HuH-7.5 (cell line): Measurements from ENCODE around the gene ADAMTS4.
A peak's percentile ranks its signal among the peaks of the same experiment; 100 is the strongest.

Experiments used
- DNase-seq: peaks from one replicate; pipeline ENCODE4 v3.0.0; 2011; ENCODE audit warnings: low spot score

ADAMTS4 gene

DNA sequence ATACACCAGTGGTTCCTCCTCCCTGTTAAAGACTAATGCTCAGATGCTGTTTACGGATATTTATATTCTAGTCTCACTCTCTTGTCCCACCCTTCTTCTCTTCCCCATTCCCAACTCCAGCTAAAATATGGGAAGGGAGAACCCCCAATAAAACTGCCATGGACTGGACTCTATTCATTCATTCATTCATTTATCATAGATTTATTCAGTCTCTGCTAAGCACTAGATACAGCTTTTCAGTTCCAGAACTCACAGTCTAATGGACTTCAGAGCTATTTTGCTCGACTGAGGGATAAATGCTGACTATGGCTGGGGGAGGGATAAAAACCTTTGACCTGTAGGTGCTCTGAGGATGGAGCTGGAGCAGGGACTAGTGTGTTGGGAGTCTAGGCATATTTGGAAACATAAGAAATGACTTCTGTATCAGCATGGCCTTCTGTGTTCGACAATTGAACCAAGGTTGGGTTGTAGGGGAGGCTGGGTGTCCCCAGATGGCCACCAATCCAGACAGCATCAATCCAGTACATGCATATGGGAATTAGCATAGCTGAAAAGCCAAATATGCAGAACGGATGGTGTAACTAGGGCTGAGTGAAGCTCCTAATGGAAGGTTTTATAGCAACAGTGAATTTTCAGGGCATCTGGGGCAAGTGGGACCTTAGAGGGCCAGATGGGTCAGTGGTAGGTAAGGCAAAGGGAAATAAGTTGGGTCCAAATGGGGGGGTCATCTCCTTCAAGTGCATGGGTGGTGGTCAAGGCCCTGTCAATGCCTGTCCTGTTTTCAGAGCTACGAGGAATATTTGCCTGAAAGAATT is 20.4 kb upstream of the ADAMTS4 start:
- DNase-seq: no peak

DNA sequence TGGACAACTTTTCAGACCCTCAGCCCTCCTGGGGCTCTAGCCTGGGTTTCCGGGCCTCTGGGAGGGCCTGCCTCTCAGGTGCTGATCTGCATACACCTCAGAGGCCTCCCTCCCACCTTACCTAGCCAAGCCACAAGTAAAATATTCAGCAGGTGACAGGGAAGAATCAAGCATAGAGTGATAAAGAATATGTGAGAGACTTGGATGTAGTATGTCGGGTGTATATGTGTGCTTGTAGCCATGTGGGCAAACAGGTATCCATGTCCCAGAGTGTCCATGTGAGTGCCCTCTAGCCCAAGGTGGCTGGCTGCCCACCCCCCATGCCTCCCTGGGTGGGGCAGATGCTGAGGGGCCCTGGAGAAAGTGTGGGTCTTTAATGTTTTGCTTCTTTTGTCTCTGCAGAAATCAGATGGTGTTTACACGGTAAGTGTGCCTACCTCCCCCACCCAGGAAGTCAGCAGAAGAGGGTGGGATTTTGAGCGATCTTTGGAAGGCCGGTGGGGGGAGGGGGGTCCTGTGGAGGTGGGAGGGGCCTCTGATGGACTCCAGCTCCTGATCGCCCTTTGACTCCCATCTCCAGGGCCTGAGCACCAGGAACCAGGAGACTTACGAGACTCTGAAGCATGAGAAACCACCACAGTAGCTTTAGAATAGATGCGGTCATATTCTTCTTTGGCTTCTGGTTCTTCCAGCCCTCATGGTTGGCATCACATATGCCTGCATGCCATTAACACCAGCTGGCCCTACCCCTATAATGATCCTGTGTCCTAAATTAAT is 19.6 kb upstream of the ADAMTS4 start:
- no peak for DNase-seq

DNA sequence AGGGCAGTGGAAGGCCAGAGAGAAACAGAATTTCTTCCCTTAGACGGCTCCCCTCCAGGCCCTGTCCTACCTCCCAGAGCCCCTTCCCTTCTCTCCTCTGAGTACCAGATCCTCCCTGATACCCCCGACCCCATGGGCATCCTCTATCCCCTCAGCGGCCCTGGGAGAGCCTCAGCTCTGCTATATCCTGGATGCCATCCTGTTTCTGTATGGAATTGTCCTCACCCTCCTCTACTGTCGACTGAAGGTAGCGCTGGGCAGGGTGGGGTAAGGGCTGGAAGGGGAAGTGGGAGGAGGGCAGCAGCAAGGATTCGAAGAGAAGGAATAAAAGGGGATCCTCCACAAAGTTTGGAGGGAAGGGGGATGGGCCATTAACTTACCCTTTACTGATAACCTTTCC is 19.0 kb upstream of the ADAMTS4 start:
- DNase-seq: no peak

DNA sequence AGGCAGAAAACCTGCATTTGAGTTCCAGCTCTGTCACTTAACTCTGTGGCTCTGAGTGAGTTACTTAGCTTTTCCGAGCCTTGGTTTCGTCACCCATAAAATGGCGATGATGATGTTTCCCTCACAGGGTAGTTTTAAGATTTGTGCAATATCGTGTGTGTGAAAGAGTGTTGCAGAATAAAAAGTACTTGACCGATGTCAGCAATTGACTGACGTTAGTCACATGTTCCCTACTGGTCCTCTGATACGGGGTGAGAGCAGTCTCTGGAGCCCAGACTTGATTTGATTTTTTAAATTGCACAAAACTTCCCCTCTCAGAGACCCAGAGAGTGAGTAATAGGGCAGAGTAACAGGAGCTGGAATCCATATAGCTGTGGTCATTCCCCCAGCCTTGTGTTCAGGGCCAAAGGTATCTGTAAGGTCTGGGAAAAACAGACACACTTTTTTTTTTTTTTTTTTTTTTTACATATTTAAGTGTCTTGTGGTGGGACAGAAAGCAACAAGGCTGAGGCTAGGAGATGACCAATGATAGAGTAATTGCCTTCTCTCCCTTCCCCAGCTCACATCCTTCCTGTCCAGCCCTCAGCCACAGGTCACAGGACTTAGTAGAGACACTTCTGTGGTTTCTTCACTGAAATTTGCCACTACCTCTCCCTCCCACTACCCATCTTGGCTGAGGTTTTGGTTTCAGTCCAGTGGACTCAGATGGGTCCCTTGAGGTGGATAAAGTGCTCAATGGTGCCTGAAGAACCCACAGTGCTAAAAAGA is 18.3 kb upstream of the ADAMTS4 start:
- DNase-seq: no peak

DNA sequence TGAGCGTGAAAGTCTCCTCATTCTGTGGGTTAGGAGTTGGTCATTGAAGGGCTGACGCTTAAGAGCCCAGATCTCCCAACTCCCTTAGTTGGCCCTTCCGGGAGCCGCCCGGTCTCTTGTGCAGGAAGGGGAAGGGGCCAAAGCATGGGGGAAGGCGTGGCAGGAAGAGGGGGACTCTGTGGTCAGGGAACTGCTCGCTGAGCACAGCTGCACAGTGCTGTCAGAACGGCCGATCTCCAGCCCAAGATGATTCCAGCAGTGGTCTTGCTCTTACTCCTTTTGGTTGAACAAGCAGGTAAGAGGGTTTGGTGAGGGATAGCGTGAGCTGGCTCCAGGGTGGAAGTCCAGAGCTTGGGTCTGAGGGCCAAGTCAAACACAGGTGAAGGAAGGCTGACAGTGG is 16.2 kb upstream of the ADAMTS4 start, which contains the start of gene FCER1G:
Gene FCER1G, plus strand, starts transcription at position 220 of the 400 bp plus-strand sequence. Its CDS starts 27 bp downstream, at position 247.
- DNase-seq: no peak

DNA sequence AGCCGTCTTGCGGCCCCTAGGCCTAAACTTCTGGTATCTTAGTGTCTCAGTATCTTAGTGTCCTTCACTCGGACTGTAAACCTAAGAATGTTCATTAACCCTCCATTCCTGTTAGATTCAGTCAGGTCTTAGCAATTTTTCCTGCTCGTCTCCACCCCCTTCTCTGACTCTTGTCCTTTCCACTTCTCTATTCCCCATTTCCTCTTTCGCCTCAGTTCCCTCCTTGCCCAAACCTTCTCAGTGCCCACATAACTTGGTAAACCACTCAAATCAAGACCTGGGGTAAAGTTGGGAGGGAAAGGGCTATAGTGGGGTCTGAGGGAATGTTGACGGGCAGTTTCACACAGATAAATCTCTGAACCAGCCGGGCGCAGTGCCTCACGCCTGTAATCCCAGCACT is 15.5 kb upstream of the ADAMTS4 start:
- DNase-seq: no peak

DNA sequence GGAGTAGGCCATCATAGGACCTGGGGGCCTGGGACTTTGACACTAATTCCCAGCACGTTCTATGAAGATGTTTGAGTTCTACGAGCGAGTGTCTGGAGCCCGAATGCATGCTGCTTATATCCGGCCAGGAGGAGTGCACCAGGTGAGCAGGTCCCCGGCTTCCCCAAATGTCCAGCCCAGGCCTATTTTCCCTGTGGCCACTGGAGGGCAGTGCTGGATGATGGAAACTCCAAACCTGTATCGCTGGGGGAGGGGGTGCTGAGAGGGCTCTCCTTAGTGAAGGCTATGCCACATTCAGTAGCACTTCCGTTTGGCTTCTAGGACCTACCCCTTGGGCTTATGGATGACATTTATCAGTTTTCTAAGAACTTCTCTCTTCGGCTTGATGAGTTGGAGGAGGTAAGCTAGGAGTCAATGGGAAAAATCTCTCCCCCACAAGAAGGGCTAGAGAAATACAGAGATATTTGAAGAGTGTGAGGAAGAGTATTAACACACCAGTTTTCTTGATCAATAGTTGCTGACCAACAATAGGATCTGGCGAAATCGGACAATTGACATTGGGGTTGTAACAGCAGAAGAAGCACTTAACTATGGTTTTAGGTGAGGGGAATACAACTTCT is 11.0 kb upstream of the ADAMTS4 start:
- DNase-seq: peak; percentile 67

DNA sequence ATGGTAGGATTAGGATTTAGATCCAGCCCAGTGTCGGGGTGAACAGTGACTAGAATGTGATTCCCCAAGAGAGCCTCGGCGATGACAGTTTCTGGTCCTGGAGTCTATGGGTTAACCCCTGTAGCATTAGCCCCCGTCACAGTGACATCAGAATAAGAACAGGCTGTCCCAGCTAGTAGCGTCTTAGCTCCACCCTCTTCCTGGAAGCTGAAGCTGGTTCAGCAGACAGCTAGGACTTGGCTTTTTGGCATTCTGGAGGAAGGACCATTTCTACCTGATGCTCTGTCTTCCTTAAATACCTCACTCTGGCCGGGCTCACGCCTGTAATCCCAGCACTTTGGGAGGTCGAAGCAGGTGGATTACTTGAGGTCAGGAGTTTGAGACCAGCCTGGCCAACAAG is 8.3 kb upstream of the ADAMTS4 start:
- DNase-seq: no peak

DNA sequence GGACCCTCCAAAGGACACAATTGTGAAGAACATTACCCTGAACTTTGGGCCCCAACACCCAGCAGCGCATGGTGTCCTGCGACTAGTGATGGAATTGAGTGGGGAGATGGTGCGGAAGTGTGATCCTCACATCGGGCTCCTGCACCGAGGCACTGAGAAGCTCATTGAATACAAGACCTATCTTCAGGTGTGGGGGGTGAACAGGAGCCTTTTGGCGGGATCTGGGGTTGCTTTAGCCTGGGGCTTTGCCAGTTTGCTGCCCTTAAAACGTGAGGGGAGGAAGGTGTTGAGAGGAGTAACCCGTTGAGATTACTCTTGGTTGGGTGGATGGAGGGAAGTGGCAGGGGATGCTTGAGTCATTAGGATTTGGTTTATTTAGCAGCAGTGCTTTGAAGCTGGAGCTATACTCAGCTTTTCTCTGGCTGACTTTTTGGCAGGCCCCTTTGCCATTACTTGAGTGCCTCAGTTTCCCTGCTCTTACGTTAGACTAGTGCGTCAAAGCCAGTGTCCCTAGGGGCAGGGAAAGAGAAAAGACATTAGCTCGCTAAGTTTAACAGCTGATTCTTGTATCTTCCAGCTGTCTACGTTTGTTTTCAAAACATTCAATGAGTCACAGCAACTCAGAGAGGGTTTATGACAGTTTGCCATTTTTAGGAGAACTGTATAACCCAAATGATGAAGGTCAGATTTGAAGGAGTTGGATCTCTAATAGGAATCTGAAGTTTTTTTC is 7.7 kb upstream of the ADAMTS4 start:
- no peak for DNase-seq

DNA sequence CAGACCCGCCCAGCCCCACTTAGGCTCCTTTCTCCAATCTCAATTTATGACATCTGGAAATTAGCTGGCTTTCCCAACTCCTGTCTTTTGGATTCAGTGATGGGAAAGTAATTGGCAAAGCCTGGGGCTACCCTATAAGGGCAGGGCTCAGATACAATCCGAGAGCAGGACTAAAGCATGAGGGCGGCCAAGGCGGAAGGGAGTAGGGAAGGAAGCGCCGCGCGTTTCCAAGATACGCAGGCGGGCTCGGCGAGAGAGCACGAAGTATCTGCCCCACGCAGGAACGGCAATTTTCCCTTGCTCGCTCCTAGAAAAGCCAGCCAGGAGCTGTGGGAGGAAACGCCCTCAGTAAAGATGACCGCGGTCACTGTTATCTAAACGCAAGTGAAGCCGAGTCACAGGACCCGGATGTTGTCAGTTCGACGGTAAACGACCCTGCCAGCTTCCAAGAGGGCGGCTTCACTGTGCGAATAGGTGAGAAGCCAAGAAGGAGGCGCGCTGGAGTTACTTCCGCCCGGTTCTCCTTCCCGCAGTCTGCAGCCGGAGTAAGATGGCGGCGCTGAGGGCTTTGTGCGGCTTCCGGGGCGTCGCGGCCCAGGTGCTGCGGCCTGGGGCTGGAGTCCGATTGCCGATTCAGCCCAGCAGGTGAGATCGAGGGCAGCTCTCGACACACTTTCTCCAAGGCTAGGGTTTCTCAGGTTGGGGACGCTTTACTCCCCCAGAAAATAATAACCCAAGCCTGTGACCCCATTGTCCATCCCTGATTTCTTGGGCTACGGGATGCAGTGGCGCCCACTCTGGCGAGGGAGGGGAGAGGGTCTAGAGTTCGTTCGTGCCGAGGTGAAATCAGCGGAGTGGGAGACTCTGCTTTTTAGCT is 3.2 kb upstream of the ADAMTS4 start, which contains the start of gene NDUFS2:
Gene NDUFS2, plus strand, starts transcription at position 532 of the 877 bp plus-strand sequence. Its CDS starts 19 bp downstream, at position 551.
- DNase-seq: peak; percentile 87

DNA sequence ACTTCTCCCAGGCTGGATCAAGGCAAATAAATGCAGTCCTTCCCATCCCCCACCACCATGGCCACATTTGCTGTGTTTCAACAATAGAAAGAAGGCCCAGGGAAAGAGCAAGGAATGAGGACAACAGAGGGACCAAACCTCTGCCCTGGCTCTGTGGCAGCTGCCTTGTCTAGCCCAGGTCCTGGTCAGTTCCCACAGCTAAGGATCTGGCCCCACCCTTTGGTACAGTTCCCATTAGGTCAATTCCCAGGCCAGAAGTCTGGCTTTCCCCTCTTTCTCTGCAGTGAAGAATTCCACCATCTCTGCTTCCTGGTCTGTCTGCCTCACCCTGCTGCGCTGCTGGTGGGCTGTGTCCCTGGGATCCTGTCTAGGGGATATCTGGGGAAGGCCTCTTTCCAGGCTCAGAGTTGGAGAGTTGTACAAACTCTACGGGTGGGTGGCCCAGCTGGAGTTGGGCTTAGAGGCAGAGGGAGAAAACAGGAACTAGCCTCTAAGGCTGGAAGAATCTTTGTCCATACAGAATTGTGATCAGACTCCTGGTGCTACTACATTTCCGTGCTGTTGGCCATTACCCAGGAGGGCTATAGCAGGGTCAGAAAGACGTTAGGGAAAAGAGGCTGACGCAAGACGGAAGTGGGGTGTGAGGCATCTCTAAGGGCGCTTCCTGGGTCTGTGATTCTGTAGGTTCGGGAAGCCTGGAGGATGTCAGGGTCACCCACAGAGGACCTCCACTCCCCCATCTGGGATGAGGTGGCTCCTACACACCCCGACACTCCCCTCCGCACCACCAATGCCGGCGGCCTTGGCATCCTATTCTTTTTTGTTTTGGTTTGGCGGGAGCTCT is 2.4 kb upstream of the ADAMTS4 start:
- DNase-seq: no peak

DNA sequence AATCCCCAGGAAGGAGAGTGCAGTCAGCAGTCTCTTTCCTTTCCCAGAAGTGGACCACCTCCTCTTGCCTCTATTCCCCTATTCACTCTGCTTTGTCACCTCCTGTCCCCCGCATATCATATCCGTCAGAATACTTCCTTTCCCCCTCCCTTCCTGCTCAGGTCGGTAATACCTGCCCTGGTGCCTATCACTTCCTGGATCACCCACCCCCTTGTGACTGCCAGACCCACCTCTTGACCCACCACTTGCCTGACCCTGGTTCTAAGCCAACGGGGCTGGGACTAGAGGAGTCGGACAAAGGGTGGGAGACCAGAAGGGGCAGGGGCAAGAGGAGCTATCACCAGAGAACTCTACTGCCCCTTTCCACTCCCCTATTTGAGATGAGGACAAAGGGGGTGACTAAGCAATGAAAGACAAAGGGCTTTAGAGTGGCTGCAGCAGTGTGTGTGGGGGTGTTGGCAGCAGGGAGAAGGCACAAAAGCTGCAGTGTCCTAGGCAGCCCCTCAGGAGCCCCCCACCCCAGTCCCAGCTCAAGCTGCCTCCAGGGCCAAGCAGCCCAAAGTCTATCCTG is 1.7 kb upstream of the ADAMTS4 start:
- DNase-seq: no peak

DNA sequence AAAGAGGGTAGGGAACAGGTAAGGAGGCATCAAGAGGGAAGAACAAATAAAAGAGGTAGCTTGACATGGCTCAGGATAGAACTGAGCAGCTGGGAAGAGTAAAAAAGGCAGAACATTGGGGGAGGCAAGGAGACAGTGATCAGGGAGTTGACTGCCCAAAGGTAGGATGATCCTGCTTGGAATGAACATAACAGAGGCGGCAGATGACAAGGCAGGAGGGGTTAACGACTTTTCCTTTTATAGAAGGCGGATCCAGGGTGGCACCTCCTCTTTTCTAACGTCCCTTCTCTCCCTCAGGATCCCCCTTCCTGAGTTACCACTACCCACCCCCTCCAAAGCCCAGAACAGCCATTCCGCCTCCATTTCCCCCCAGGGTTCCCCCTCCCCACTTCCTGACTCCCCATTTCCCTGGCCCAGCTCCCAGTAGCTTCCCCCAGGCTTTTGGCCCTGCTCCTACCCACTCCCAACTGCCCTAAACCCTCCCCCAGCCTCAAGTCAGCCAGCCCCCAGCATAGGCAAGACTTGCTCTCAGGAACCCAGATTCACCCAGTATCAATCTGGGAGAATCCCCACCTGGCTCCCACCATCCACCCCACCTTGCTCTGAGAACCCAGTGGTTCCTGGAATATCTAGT is 769 bp upstream of the ADAMTS4 start:
- no peak for DNase-seq

DNA sequence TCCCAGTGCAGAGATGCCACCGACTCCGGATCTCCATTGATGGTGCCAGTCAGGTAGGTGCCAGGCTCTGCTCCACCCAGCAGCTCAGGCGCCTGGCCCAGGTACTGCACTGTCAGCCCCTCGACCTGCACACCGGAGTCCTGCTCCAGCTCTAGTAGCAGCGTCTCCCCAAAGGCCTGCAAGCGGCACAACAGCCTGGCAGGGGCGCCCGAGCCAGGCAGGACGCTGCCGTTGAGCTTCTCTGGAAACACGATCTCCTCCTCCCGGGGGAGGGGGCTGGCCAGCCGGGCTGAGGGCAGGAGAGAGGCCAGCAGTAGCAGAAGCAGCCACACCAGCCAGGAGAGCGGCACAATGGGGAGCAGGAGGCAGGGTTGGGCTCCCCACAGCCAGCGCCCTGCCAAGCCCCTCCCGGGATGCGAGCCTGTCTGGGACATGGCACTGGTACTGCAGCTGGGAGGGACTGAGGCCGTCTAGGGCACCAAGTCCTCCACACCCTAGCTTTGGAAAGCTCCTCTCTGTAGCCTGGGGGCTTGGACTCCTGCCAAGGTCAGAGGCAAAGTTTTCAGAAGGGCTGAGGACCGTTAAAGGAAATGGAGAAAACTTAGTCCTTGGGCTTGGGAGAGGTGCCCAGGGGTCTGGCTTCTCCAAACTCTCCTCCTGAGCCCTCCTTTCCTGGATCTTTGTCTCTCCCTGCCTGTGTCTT is 509 bp downstream of the ADAMTS4 start:
- DNase-seq: no peak

DNA sequence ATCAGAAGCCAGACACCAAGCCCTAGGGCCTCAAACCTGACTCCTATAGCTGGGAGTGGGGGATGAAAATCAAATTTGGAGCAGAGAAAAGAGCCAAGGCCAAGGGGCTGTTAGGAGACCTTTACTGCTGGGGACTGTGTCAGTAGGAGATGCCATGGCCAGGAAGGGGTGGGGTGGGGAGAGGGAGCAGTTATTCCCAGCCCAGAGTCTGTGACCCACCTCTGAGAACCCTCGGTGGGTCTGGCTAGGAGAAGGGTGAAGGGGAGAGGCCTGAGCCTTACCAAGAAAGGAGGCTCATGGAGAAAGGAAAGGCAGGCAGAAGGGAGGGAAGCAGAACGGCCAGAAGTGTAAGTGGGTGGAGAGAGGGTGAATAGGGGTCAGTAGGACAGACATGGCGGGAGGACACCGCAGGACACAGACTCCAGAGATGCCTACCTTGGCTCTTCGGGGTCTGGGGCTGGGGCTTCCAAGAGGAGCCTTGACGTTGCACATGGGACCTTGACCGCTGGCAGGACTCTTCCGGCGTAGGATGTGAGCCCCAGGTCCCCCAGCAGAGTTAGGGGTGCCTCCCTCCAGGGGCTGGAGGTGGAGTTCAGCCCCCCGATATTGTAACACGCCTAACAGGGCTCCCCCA is 1.2 kb downstream of the ADAMTS4 start:
- no peak for DNase-seq

DNA sequence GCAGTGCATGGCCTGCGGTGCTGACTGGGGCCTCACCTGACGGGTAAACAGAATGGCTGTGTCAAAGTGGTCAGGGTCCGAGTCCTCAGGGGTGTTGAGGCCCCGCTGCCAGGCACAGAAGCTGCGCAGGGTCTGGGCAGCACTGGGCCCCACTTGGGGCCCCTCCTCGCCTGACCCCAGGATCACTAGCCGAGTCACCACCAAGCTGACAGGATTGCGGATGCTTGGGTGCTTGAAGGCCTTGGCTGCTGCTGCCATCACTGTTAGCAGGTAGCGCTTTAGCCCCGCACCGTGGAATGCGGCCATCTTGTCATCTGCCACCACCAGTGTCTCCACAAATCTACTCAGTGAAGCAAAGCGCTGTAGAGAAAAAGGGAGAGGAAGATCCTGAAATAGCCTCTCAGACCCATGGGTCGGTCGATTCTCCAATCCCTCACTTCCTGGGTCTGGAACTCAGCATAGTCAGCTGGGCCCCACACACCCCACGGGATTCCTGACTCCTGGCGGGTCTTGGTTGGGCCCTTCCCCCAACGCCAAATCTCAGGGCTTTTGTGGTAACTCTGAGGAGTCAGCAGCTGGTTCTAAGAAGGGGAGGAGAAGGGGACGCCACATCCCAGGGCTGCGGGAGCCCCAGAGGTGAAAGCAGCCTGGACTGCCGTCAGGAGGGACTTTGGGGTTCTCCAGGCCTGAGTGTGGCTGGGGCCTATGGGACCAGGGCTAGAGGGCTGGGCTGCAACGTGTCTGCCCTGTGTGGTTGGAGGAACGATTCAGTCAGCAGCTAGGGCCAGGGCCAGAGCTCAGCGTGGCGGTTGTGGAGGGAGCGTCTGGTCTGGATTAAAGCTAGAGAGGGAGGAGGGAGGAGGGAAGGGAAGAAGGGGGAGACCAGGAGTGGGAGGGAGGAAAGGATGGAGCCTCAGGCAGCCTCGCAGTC is 2.1 kb downstream of the ADAMTS4 start:
- no peak for DNase-seq
